ENCODE measurements around the gene HOXB7.

HOXB7 gene

GRCh38 chr17:48610282-48611211 is at the start of gene HOXB7:
Gene HOXB7, minus strand, starts transcription at chr17:48611017. Its CDS starts 99 bp downstream, at chr17:48610918.
- DNase-seq (ENCODE audit: low spot score), result peak; percentile 63

DNA sequence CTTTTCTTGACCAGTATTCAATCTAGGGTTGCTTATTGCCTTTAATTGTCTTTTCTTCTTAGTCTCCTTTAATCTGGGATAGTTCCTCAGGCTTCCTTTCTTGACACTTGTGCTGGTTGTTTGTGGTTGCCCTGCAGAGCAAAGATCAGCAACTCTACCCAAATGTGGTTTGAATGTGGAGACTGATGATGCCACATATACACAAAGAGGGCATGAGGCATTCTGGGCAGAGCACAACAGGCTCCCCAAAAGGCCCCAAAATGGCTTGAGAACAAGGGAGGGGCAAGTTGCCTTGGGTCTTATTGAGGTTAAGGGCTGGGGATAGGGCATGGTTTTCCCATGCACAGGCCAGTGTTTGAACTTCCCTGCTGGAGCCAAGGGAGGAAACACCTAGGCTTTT is 45.1 kb upstream of the HOXB7 start:
- no peak for DNase-seq (ENCODE audit: low spot score)

GRCh38 chr17:48649741-48650140 is 38.9 kb upstream of the HOXB7 start:
- DNase-seq (ENCODE audit: low spot score), result no peak

DNA sequence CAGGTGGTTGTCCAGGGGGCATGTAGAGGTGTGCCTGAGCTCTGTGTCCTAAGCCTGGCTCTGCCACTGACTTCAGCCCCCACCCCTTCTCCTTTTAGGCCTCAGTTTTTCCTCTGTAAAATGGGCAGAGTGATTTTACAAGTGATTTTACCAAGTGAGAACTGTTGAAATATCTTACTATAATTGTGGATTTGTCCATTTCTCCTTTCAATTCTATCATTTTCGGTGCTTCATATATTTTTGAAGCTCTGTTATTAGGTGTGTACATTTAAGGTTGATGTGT is 37.1 kb upstream of the HOXB7 start:
- DNase-seq (ENCODE audit: low spot score), result no peak

GRCh38 chr17:48647103-48647962 is 36.5 kb upstream of the HOXB7 start:
- DNase-seq (ENCODE audit: low spot score), result peak; percentile 74

- DNase-seq (ENCODE audit: low spot score), result peak; percentile 71
Observed at GRCh38 chr17:48646183-48647102, 35.6 kb upstream of the HOXB7 start.

- DNase-seq (ENCODE audit: low spot score), result peak; percentile 18
Observed at GRCh38 chr17:48645639-48646182, 34.9 kb upstream of the HOXB7 start.

DNA sequence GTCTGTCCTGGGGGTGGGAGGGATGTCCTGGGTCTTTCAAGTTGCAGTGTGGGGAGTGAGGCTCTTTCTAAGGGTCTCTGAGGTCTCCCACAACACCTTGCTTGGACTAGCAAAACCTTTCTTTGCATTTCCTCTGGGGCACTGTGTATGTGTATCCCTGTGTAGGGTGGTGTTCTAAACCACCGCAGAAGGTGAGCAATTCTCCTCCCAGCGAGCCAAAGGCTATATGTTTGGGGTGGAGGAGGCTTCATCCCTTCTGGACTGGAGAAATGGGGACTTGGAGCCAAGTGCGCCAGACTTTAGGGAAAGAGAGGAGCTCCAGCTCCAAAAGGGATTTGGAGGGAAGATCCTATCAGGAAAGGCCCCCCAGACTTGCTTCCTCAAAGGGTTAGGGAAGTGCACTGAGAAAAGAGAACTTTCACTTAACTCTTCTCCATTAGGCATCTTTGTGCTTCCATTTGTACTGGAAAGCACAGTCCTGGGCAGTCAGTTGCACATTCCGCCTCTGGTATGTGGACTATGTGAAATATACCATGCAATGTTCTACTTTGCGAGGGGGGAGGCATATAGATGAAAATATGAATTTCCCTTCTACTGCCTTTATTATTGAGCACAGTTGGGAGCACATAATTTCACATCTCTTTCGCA is 34.2 kb upstream of the HOXB7 start:
- no peak for DNase-seq (ENCODE audit: low spot score)

DNA sequence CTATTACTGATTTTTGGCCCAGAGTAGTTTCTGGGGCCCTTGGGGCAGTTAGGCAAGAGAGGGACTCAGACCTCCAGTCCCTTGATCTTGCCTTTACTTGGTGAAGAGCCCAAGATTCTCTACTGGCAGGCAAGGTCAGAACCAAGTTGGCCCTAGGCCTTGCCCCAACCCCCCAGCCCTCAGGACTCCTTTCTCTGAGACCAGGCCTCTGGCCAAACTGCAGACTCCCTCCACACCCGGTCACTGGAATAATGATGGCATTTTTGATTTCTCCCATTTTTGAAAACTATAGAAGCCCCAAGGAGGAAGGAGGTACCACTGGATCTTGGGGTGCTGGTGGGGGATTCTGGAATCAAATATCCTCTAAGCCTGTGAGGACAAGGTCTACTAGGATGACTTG is 33.3 kb upstream of the HOXB7 start:
- DNase-seq (ENCODE audit: low spot score), result no peak

- no peak for DNase-seq (ENCODE audit: low spot score)
Observed at GRCh38 chr17:48643697-48644012, 32.8 kb upstream of the HOXB7 start.

- no peak for DNase-seq (ENCODE audit: low spot score)
Observed at GRCh38 chr17:48642843-48643696, 32.3 kb upstream of the HOXB7 start.

GRCh38 chr17:48642059-48642842 is 31.4 kb upstream of the HOXB7 start:
- no peak for DNase-seq (ENCODE audit: low spot score)

DNA sequence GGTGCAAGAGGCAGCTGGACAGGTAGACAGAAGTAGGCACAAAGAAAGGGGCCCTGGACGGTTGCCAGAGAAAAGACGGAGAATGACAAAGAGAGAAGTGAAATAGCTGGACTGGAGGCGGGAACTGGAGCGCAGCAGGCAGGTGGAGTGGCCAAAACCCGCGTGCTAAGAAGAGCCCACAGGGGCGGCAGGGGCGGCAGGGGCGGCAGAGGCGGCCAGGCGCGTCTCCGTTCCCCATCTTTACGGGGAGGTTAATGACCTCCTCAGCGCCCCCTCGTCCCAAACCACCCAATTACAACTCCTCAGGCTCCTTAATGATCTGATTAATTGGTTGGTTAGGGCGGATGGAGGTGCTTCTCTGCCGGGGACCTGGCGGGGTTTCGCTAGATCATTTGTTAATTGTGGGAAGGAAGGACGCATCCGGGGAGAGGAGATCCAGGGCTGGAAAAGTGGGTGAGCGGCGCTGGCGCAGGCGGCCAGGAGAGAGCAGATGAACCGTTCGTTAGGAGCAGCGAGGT is 30.8 kb upstream of the HOXB7 start:
- DNase-seq (ENCODE audit: low spot score), result no peak

GRCh38 chr17:48640858-48641180 is 30.0 kb upstream of the HOXB7 start:
- no peak for DNase-seq (ENCODE audit: low spot score)

DNA sequence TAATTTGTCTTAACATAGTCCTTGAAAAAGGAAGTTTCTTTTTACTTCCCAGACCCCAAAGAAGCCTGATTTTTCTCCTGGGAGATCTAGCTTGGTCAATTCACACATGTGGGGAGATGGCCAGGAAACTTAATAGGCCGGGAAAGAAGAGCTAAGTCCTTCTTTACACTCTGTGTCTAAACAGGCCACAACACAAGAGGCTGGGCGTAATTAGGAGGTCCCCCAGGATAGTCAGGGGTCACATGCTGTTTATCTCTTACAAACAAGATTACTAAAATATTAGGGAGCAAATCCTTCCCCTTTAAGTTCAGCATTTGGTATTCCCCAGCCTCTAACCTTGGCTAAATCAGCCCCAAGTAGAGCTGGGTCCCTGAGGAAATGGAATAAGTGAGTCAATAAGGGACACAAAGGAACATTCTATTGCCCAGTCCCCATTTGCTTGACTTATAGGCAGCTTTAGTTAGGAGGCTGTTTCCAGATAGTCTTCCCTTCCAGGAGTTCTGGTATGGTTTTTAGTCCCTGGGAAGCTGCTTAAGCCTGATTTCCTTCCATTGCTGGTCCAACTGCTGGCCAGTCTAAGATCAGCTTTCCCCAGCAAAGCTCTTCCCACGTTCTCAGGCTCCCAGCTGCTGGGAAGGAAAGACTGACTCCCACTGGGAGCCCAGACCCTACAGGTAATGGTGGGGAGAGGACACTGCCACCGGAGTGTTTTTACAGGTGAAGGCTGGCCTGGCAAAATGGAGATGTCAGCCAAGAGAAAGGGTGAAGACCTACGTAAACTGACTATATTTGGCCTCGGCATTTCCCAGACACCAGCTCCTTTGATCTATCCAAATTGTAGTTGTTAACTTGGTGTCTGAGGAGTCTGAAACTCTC is 29.4 kb upstream of the HOXB7 start:
- no peak for DNase-seq (ENCODE audit: low spot score)

- DNase-seq (ENCODE audit: low spot score), result no peak
Observed at GRCh38 chr17:48639136-48639535, 28.3 kb upstream of the HOXB7 start.

- DNase-seq (ENCODE audit: low spot score), result no peak
Observed at GRCh38 chr17:48637323-48638260, 26.8 kb upstream of the HOXB7 start.
